K562 (cell line): ENCODE data around the gene DROSHA. TPM values are rescaled to one million over a fixed set of nuclear protein-coding genes. Genes with fewer than 3 reads are reported as not detected.

Experiments used
- ARID1B ChIP-seq: fragments of 450-650 bp; IDR thresholded peaks from 2 replicates; pipeline ENCODE4 v1.6.1; 2016; ENCODE audit warnings: antibody characterized with exemption, mild to moderate bottlenecking, inconsistent platforms
- ATF1 ChIP-seq, 2 experiments: fragments of 450-650 bp in 1 of 2; IDR thresholded peaks; 2 replicates each; pipeline ENCODE4 v1.6.1; 2016; ENCODE audit warnings: missing compliant biosample characterization in 1 of 2, missing genetic modification characterization in 1 of 2
- CEBPB ChIP-seq: fragments of 450-650 bp; IDR thresholded peaks from 2 replicates; pipeline ENCODE4 v1.6.1; 2016; ENCODE audit warnings: missing genetic modification characterization, missing compliant biosample characterization
- CEBPG ChIP-seq, 3 experiments: fragments of 200-800 bp in 1 of 3; sonication (Bioruptor generic) in 1 of 3; sonication (generic) in 1 of 3; formaldehyde crosslinking in 1 of 3; IDR thresholded peaks in 2 of 3; conservative IDR thresholded peaks in 1 of 3; 2 replicates each; pipeline versions ENCODE4 v1.6.1 to v1.8.0; 2016 to 2022; ENCODE audit warnings: missing compliant biosample characterization in 2 of 3, missing genetic modification characterization in 2 of 3, mild to moderate bottlenecking in 1 of 3, missing genetic modification reagents in 1 of 3
- CTBP1 ChIP-seq: fragments of 450-650 bp; IDR thresholded peaks from 2 replicates; pipeline ENCODE4 v1.6.1; 2016; ENCODE audit warnings: borderline replicate concordance
- FOXA3 ChIP-seq, 2 experiments: fragments of 450-650 bp in 1 of 2; sonication (generic) in 1 of 2; formaldehyde crosslinking; IDR thresholded peaks in 1 of 2; conservative IDR thresholded peaks in 1 of 2; 2 replicates each; pipeline versions ENCODE4 v1.4.0 to v1.8.0; 2020 to 2022; ENCODE audit warnings: mild to moderate bottlenecking in 2 of 2, missing genetic modification reagents in 1 of 2
- GTF2E2 ChIP-seq: fragments of 200-800 bp; sonication (Bioruptor generic); IDR thresholded peaks from 2 replicates; pipeline ENCODE4 v1.6.1; 2016; ENCODE audit warnings: missing genetic modification characterization, missing compliant biosample characterization
- KLF1 ChIP-seq: fragments of 450-650 bp; IDR thresholded peaks from 2 replicates; pipeline ENCODE4 v1.6.1; 2016; ENCODE audit warnings: missing genetic modification characterization, missing compliant biosample characterization
- L3MBTL2 ChIP-seq: fragments of 450-650 bp; IDR thresholded peaks from 2 replicates; pipeline ENCODE4 v1.6.1; 2016; ENCODE audit warnings: mild to moderate bottlenecking, moderate library complexity
- MAX ChIP-seq: sonication (generic); formaldehyde crosslinking; IDR thresholded peaks from 2 replicates; pipeline ENCODE4 v1.9.0; 2022; ENCODE audit warnings: mild to moderate bottlenecking, missing genetic modification reagents
- PHF8 ChIP-seq: fragments of 200-600 bp; sonication (generic); IDR thresholded peaks from 2 replicates; pipeline ENCODE4 v1.6.1; 2012; ENCODE audit warnings: mixed run types, mild to moderate bottlenecking, inconsistent platforms, low read length, moderate library complexity, borderline replicate concordance
- PRMT5 ChIP-seq: sonication (generic); formaldehyde crosslinking; IDR thresholded peaks from 2 replicates; pipeline ENCODE4 v1.5.0; 2020; ENCODE audit warnings: missing genetic modification reagents
- SETDB1 ChIP-seq: IDR thresholded peaks from one replicate; pipeline ENCODE4 v1.6.1; 2012; ENCODE audit warnings: low read length, control low read depth, inconsistent platforms
- SMC3 ChIP-seq: conservative IDR thresholded peaks from 2 replicates; pipeline ENCODE4 v1.6.1; 2011; ENCODE audit warnings: low read depth, low read length, improper control_type of control experiment; ENCODE audit not compliant: insufficient read depth
- SNRNP70 ChIP-seq: fragments of 200-400 bp; formaldehyde crosslinking; optimal IDR thresholded peaks from 2 replicates; pipeline ENCODE3; 2017; ENCODE audit warnings: low read depth, low read length
- TCF3 ChIP-seq: sonication (generic); formaldehyde crosslinking; IDR thresholded peaks from 2 replicates; pipeline ENCODE4 v1.4.0; 2020; ENCODE audit warnings: mild to moderate bottlenecking, missing genetic modification reagents
- U2AF2 ChIP-seq: fragments of 200-400 bp; formaldehyde crosslinking; optimal IDR thresholded peaks from 2 replicates; pipeline ENCODE3; 2017; ENCODE audit warnings: low read depth, mild to moderate bottlenecking, low read length
- ZFP36 ChIP-seq: fragments of 150-350 bp; IDR thresholded peaks from 2 replicates; pipeline ENCODE4 v1.6.1; 2018; ENCODE audit warnings: low read length, low read depth; ENCODE audit not compliant: partially characterized antibody
- ZNF518B ChIP-seq: fragments of 250-450 bp; sonication (Bioruptor Pico); IDR thresholded peaks from 2 replicates; pipeline ENCODE4 v1.5.0; 2021; ENCODE audit warnings: mild to moderate bottlenecking, moderate library complexity
- ZSCAN29 ChIP-seq: fragments of 450-650 bp; IDR thresholded peaks from 2 replicates; pipeline ENCODE4 v1.6.1; 2017
- polyA plus RNA-seq, 8 experiments: library from polyadenylated mRNA; depleted of rRNA in 4 of 8; stranded (reverse) in 5 of 8; unstranded in 3 of 8; fragments of >200 nt; fragmentation: Nextera tagmentation in 2 of 8; fragmentation: Illumina TruSeq in 1 of 8; extraction: Ambion mirVana in 2 of 8; extraction: Trizol in 1 of 8; gene quantifications; 2 replicates each; pipeline versions ENCODE4 v1.2.1 to v1.2.3, GENCODE V29; 2011 to 2014; ENCODE audit warnings: inconsistent platforms in 1 of 8, missing spikeins in 1 of 8
- total RNA-seq, 7 experiments: library from RNA; depleted of rRNA in 6 of 7; stranded (reverse); fragments of >200 nt in 6 of 7; fragmentation: Illumina TruSeq in 2 of 7; extraction: Trizol in 2 of 7; gene quantifications; 2 replicates each; pipeline versions ENCODE4 v1.2.1 to v1.2.3, GENCODE V29; 2011 to 2021; ENCODE audit warnings: low replicate concordance in 1 of 7
- TF ChIP-seq, protein P1 (sequence below): IDR thresholded peaks from 2 replicates; pipeline ENCODE4 v1.6.1; 2012; ENCODE audit warnings: low read depth, low read length, improper control_type of control experiment, borderline replicate concordance

The DROSHA gene
- total and polyA plus RNA-seq, 9 of the 15 experiments (the other 6 are each of a cell fraction or from before 2014, with no cell fraction given) = 52.5 to 109 (median 68.9) TPM

- peak; percentile 43; the same call in 1 of the 2 replicates for TF ChIP-seq MAX
- peak; percentile 29; the same call in 1 of the 2 replicates for TF ChIP-seq ARID1B
- TF ChIP-seq, protein P1, sequence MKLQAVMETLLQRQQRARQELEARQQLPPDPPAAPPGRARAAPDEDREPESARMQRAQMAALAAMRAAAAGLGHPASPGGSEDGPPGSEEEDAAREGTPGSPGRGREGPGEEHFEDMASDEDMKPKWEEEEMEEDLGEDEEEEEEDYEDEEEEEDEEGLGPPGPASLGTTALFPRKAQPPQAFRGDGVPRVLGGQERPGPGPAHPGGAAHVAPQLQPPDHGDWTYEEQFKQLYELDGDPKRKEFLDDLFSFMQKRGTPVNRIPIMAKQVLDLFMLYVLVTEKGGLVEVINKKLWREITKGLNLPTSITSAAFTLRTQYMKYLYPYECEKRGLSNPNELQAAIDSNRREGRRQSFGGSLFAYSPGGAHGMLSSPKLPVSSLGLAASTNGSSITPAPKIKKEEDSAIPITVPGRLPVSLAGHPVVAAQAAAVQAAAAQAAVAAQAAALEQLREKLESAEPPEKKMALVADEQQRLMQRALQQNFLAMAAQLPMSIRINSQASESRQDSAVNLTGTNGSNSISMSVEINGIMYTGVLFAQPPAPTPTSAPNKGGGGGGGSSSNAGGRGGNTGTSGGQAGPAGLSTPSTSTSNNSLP = no peak
- TF ChIP-seq GTF2E2 (tag) = no peak
- peak; percentile 52 for TF ChIP-seq TCF3 (CRISPR knock-in tag)
- TF ChIP-seq ZNF518B (CRISPR knock-in tag) = no peak
- TF ChIP-seq CTBP1 = no peak
- no peak for TF ChIP-seq CEBPB
- TF ChIP-seq ZFP36 = no peak
- TF ChIP-seq CEBPG (CRISPR knock-in tag; IDR thresholded peaks at IDR 0.05) = no peak
- no peak for TF ChIP-seq CEBPG (tag; conservative IDR thresholded peaks at IDR 0.05 in 1 of 2, IDR thresholded peaks at IDR 0.05 in 1 of 2)
- no peak for TF ChIP-seq SETDB1
- TF ChIP-seq FOXA3 (CRISPR knock-in tag; conservative IDR thresholded peaks at IDR 0.05 in 1 of 2, IDR thresholded peaks at IDR 0.05 in 1 of 2) = no peak
- TF ChIP-seq U2AF2 = no peak
- no peak for TF ChIP-seq ATF1 (CRISPR knock-in tag; IDR thresholded peaks at IDR 0.05)
- TF ChIP-seq ATF1 (tag; IDR thresholded peaks at IDR 0.05) = no peak
- no peak for TF ChIP-seq KLF1 (tag)
- TF ChIP-seq PRMT5 = no peak
- TF ChIP-seq SMC3 = no peak
- TF ChIP-seq SNRNP70 = no peak
- no peak for TF ChIP-seq ZSCAN29
- TF ChIP-seq PHF8 = no peak
- TF ChIP-seq L3MBTL2 = peak; percentile 81
Observed at GRCh38 chr5:31380049-31380448, 151.8 kb downstream of the DROSHA start (continued).
